K562 (cell line): ENCODE measurements around the gene VWF. TPM values are rescaled to one million over a fixed set of nuclear protein-coding genes. Genes with fewer than 3 reads are reported as not detected.

ENCODE experiments used
- FOXM1 ChIP-seq, 2 experiments: fragments of 450-650 bp in 1 of 2; sonication (generic) in 1 of 2; formaldehyde crosslinking in 1 of 2; IDR thresholded peaks; 2 replicates each; pipeline versions ENCODE4 v1.6.1 to v1.9.0; 2017 to 2022; ENCODE audit warnings: low read depth in 2 of 2, mild to moderate bottlenecking in 2 of 2, missing genetic modification reagents in 1 of 2, moderate library complexity in 1 of 2
- NEUROD1 ChIP-seq: fragments of 150-350 bp; IDR thresholded peaks from 2 replicates; pipeline ENCODE4 v1.6.1; 2014; ENCODE audit warnings: borderline replicate concordance, low read length, low read depth; ENCODE audit not compliant: partially characterized antibody
- NR2C1 ChIP-seq, 2 experiments: fragments of 450-650 bp; IDR thresholded peaks; 2 replicates each; pipeline ENCODE4 v1.6.1; 2017; ENCODE audit warnings: mild to moderate bottlenecking in 2 of 2, antibody characterized with exemption in 1 of 2, inconsistent platforms in 1 of 2, missing compliant biosample characterization in 1 of 2, missing genetic modification characterization in 1 of 2
- NRF1 ChIP-seq, 2 experiments: fragments of 450-650 bp; IDR thresholded peaks in 1 of 2; conservative IDR thresholded peaks in 1 of 2; 2 replicates each; pipeline ENCODE4 v1.6.1; 2014; ENCODE audit warnings: mild to moderate bottlenecking in 2 of 2
- RHOXF2B ChIP-seq: fragments of 250-450 bp; sonication (Bioruptor Pico); conservative IDR thresholded peaks from 2 replicates; pipeline ENCODE4 v1.5.1; 2021
- TGIF2 ChIP-seq: sonication (generic); formaldehyde crosslinking; IDR thresholded peaks from 2 replicates; pipeline ENCODE4 v1.8.1; 2022; ENCODE audit warnings: mild to moderate bottlenecking, missing genetic modification reagents, moderate library complexity
- ZKSCAN1 ChIP-seq: fragments of 150-350 bp; IDR thresholded peaks from 2 replicates; pipeline ENCODE4 v1.6.1; 2016; ENCODE audit warnings: low read depth, low read length
- ZNF586 ChIP-seq: fragments of 450-650 bp; formaldehyde crosslinking; conservative IDR thresholded peaks from 2 replicates; pipeline ENCODE4 v1.4.0; 2020; ENCODE audit warnings: mild to moderate bottlenecking, moderate library complexity
- ZNF589 ChIP-seq: fragments of 200-800 bp; sonication (Bioruptor generic); IDR thresholded peaks from 2 replicates; pipeline ENCODE4 v1.6.1; 2016; ENCODE audit warnings: low read depth, missing genetic modification characterization, missing compliant biosample characterization
- polyA plus RNA-seq, 8 experiments: library from polyadenylated mRNA; depleted of rRNA in 4 of 8; stranded (reverse) in 5 of 8; unstranded in 3 of 8; fragments of >200 nt; fragmentation: Nextera tagmentation in 2 of 8; fragmentation: Illumina TruSeq in 1 of 8; extraction: Ambion mirVana in 2 of 8; extraction: Trizol in 1 of 8; gene quantifications; 2 replicates each; pipeline versions ENCODE4 v1.2.1 to v1.2.3, GENCODE V29; 2011 to 2014; ENCODE audit warnings: inconsistent platforms in 1 of 8, missing spikeins in 1 of 8
- total RNA-seq, 7 experiments: library from RNA; depleted of rRNA in 6 of 7; stranded (reverse); fragments of >200 nt in 6 of 7; fragmentation: Illumina TruSeq in 2 of 7; extraction: Trizol in 2 of 7; gene quantifications; 2 replicates each; pipeline versions ENCODE4 v1.2.1 to v1.2.3, GENCODE V29; 2011 to 2021; ENCODE audit warnings: low replicate concordance in 1 of 7
- TF ChIP-seq, protein P1 (sequence below): fragments of 150-350 bp; conservative IDR thresholded peaks from 2 replicates; pipeline ENCODE4 v1.6.1; 2014; ENCODE audit warnings: low read length
- TF ChIP-seq, protein P2 (sequence below): fragments of 250-450 bp; sonication (Bioruptor Pico); IDR thresholded peaks from 2 replicates; pipeline ENCODE4 v1.5.0; 2021; ENCODE audit warnings: mild to moderate bottlenecking, borderline replicate concordance

Gene VWF
- total and polyA plus RNA-seq, 9 of the 15 experiments (the other 6 are each of a cell fraction or from before 2014, with no cell fraction given) = 0.53 TPM; not detected in 8

DNA sequence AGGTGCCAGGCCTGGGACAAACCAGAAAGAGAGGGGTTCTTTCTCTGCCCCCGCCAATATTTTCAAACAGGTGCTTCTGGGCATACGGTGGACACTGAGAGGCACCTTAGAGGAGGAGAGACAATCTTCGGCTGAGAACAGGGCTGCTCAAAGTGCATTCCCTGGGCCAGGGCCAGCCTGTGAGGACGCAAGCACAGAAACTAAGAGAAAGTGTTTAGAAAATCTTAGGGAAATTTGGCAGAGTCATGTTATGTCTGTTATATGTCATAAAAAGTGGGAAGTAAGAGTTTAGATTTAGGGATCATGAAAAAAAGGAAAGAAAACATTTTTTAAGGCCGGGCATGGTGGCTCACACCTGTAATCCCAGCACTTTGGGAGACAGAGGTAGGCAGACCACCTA is 83.7 kb downstream of the VWF start (continued):
- TF ChIP-seq, protein P1, sequence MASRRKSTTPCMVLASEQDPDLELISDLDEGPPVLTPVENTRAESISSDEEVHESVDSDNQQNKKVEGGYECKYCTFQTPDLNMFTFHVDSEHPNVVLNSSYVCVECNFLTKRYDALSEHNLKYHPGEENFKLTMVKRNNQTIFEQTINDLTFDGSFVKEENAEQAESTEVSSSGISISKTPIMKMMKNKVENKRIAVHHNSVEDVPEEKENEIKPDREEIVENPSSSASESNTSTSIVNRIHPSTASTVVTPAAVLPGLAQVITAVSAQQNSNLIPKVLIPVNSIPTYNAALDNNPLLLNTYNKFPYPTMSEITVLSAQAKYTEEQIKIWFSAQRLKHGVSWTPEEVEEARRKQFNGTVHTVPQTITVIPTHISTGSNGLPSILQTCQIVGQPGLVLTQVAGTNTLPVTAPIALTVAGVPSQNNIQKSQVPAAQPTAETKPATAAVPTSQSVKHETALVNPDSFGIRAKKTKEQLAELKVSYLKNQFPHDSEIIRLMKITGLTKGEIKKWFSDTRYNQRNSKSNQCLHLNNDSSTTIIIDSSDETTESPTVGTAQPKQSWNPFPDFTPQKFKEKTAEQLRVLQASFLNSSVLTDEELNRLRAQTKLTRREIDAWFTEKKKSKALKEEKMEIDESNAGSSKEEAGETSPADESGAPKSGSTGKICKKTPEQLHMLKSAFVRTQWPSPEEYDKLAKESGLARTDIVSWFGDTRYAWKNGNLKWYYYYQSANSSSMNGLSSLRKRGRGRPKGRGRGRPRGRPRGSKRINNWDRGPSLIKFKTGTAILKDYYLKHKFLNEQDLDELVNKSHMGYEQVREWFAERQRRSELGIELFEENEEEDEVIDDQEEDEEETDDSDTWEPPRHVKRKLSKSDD = no peak
- TF ChIP-seq ZNF586 (CRISPR knock-in tag) = no peak
- no peak for TF ChIP-seq FOXM1 (IDR thresholded peaks at IDR 0.05; ENCODE audit: low read depth)
- TF ChIP-seq FOXM1 (CRISPR knock-in tag; IDR thresholded peaks at IDR 0.05; ENCODE audit: low read depth) = no peak
- TF ChIP-seq NEUROD1 = no peak
- no peak for TF ChIP-seq ZKSCAN1
- TF ChIP-seq TGIF2 = no peak
- no peak for TF ChIP-seq NRF1 (conservative IDR thresholded peaks at IDR 0.05 in 1 of 2, IDR thresholded peaks at IDR 0.05 in 1 of 2)
- no peak for TF ChIP-seq ZNF589 (CRISPR knock-in tag)
- no peak for TF ChIP-seq RHOXF2B
- TF ChIP-seq, protein P2, sequence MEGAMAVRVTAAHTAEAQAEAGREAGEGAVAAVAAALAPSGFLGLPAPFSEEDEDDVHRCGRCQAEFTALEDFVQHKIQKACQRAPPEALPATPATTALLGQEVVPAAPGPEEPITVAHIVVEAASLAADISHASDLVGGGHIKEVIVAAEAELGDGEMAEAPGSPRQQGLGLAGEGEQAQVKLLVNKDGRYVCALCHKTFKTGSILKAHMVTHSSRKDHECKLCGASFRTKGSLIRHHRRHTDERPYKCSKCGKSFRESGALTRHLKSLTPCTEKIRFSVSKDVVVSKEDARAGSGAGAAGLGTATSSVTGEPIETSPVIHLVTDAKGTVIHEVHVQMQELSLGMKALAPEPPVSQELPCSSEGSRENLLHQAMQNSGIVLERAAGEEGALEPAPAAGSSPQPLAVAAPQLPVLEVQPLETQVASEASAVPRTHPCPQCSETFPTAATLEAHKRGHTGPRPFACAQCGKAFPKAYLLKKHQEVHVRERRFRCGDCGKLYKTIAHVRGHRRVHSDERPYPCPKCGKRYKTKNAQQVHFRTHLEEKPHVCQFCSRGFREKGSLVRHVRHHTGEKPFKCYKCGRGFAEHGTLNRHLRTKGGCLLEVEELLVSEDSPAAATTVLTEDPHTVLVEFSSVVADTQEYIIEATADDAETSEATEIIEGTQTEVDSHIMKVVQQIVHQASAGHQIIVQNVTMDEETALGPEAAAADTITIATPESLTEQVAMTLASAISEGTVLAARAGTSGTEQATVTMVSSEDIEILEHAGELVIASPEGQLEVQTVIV (CRISPR knock-in tag) = no peak
- no peak for TF ChIP-seq NR2C1 (IDR thresholded peaks at IDR 0.05)
- TF ChIP-seq NR2C1 (tag; IDR thresholded peaks at IDR 0.05) = no peak
